WERI-Rb-1 (cell line): ENCODE measurements around the gene ZFHX3.

ENCODE experiments used
- DNase-seq: peaks from one replicate; pipeline ENCODE4 v3.0.0-alpha.2; 2020
- H3K27ac ChIP-seq: fragments of 250-450 bp; sonication (Bioruptor Pico); 2 replicates; pipeline ENCODE4 v1.5.1; 2020; ENCODE audit warnings: mild to moderate bottlenecking, moderate library complexity
- H3K27me3 ChIP-seq: fragments of 250-450 bp; sonication (Bioruptor Pico); 2 replicates; pipeline ENCODE4 v1.5.1; 2021; ENCODE audit warnings: mild to moderate bottlenecking, low read depth, moderate library complexity; ENCODE audit not compliant: insufficient read depth, severe bottlenecking
- H3K36me3 ChIP-seq: fragments of 250-450 bp; sonication (Bioruptor Pico); 2 replicates; pipeline ENCODE4 v1.5.1; 2020; ENCODE audit warnings: mild to moderate bottlenecking, moderate library complexity
- H3K4me3 ChIP-seq: 2 replicates; pipeline ENCODE4 v1.5.1; 2011; ENCODE audit warnings: low read depth, mild to moderate bottlenecking, control low read depth, low read length
- H3K9me3 ChIP-seq: fragments of 250-450 bp; sonication (Bioruptor Pico); 2 replicates; pipeline ENCODE4 v1.5.1; 2021; ENCODE audit warnings: mild to moderate bottlenecking, moderate library complexity; ENCODE audit not compliant: severe bottlenecking
- TF ChIP-seq, protein P1 (sequence below): IDR thresholded peaks from 2 replicates; pipeline ENCODE4 v1.5.1; 2011; ENCODE audit warnings: low read depth, mild to moderate bottlenecking, control low read depth, inconsistent platforms, low read length

The ZFHX3 gene

DNA sequence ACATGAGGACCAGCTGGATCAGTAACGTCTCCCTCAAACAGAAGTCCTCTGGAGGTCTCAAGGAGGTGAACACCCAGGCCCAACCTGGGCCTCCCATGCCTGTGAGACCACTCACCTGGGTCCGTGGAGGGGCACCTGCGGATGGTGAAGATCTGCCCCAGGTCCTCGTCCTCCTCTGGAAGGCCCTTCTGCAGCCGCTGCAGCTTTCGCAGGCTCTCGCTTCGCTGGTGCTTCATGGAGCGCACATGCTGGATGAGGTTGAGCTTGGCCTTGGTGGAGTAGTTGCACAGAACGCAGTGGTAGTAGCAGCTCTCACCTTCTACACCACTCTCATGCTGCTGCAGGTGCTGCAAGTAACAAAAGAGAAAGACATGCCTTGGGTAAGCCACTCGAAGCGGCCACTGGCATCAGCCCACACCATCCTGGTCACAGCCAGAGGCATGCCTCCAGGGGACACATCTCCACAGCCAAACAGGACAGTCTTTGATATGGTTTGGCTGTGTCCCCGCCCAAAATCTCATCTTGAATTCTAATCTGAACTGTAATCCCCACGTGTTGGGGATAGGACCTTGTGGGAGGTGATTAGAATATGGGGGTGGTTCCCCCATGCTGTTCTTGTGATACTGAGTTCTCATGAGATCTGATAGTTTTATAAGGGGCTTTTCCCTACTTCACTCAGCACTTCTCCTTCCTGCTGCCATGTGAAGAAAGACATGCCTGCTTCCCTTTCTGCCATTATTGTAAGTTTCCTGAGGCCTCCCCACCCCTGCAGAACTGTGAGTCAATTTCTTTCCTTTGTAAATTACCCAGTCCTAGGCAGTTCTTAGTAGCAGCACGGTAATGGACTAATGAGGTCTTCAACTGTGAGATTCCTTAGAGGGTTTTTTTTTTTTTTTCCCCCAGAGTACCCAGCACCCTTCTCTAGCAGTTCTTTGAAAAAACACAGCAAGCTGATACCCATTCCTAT is 158.0 kb downstream of the ZFHX3 start:
- Histone ChIP-seq H3K27ac (no peak overlapping the region), H3K9me3 (no peaks in the 10 kb centered on the region), H3K36me3 (peaks cover 36% of the 10 kb centered on the region), H3K4me3 (no peak overlapping the region), H3K27me3 (no peaks in the 10 kb centered on the region)
- DNase-seq: no peak
- TF ChIP-seq, protein P1, sequence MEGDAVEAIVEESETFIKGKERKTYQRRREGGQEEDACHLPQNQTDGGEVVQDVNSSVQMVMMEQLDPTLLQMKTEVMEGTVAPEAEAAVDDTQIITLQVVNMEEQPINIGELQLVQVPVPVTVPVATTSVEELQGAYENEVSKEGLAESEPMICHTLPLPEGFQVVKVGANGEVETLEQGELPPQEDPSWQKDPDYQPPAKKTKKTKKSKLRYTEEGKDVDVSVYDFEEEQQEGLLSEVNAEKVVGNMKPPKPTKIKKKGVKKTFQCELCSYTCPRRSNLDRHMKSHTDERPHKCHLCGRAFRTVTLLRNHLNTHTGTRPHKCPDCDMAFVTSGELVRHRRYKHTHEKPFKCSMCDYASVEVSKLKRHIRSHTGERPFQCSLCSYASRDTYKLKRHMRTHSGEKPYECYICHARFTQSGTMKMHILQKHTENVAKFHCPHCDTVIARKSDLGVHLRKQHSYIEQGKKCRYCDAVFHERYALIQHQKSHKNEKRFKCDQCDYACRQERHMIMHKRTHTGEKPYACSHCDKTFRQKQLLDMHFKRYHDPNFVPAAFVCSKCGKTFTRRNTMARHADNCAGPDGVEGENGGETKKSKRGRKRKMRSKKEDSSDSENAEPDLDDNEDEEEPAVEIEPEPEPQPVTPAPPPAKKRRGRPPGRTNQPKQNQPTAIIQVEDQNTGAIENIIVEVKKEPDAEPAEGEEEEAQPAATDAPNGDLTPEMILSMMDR: no peak

DNA sequence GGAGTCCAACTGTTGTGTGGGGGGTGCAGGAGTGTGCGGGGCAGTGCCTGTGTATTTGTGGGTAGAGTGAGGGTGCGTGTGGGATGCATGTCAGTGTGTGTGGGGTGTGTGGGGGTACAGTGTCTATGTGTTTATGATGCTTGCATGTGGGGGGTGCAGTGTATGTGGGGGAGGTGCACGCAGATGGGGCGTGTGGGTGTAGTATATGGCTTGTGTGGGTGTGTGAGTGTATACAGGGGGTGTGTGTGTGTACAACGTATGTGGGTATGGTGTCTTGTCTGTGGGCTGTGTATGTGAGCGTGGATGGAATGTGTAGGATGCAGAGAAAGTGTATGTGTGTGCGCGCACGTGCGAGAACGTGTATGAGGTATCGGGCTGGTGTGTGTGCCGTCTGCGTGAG is 160.4 kb downstream of the ZFHX3 start:
- Histone ChIP-seq H3K9me3 (no peaks in the 10 kb centered on the region), H3K4me3 (no peak overlapping the region), H3K27me3 (no peaks in the 10 kb centered on the region), H3K36me3 (peaks cover 46% of the 10 kb centered on the region), H3K27ac (no peak overlapping the region; the same call in 1 of the 2 replicates)
- no peak for DNase-seq
- TF ChIP-seq, protein P1: no peak

DNA sequence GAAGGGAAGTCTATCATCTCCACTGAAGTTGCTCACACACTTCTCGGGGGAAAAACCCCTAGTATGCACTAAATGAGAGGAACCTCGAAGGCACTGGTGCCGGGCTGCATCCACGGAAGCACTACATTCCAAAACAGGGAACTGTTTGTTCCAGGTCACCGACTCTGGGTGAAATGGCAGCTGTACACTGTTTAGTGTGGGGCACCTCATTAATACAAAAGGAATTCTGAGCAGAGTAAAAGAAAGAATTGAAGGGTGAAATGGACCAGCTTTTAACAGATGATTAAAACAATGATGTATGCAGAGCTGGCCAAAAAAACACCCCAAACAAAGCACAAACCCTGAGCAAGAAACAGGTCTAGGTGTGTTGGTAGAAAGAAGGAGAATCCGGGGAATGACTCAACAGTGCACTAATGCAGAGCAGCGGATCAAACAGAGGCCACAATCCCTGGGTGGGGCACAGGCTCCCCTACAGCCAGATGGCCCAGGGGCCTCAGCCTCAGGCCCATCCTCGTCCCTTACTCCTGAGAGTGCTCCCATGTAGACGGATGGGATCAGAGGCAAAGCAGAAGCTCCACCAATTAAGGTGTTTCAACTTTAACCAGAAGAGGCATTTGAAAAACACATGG is 161.5 kb downstream of the ZFHX3 start:
- no peaks in the 10 kb centered on the region for H3K9me3 ChIP-seq

DNA sequence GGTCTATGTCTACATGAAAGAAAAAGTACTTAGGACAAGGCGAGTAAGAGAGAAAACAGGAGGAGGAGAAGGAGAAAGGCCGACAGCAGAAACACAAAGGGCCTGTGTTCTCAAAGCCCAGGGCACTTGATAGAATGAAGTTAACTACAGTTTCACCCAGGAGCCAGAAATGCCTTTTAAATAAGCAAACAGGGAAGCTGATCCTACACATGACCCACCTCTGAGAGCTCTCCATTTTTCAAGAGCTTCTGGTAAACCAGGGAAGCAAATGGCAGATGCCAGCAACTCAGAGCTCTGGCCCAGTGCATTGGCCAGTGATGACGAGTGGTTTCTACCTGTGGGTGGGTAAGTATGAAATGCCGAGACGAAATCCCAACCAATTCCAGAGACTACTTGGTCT is 163.4 kb downstream of the ZFHX3 start:
- Histone ChIP-seq H3K27me3 (no peaks in the 10 kb centered on the region), H3K27ac (no peak overlapping the region), H3K36me3 (peaks cover 42% of the 10 kb centered on the region), H3K9me3 (no peaks in the 10 kb centered on the region), H3K4me3 (no peak overlapping the region)
- DNase-seq: no peak
- TF ChIP-seq, protein P1: no peak

More for the DNA sequence above, 161.5 kb downstream of the ZFHX3 start:
- peak overlapping the region; percentile 32 for H3K27ac ChIP-seq
- H3K4me3 ChIP-seq: no peak overlapping the region
- TF ChIP-seq, protein P1: no peak
- H3K27me3 ChIP-seq: no peaks in the 10 kb centered on the region
- peak; percentile 56 for DNase-seq
- H3K36me3 ChIP-seq: peaks cover 46% of the 10 kb centered on the region

DNA sequence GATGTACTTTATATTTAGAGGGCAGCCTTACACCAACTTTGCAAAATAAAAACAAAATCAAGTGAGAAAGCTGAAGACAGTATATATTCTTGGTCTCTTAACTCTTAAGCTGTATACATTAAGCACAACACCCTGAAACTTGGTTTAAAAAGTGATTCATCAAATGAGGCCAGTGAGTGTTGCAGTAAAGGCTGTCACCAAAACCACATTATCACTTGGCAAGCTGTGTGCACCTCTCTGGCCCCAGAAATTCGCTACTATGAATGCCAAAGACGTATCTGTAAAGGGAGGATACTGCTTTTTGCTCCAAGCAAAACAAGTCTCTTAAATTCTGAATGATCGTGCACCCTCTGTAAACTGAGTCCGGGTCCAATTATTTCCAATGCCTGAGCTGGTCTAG is 163.9 kb downstream of the ZFHX3 start:
- no peak for DNase-seq
- H3K36me3 ChIP-seq: peaks cover 40% of the 10 kb centered on the region

More for the DNA sequence above, 163.9 kb downstream of the ZFHX3 start:
- Histone ChIP-seq H3K4me3 (no peak overlapping the region), H3K27me3 (no peaks in the 10 kb centered on the region), H3K9me3 (no peaks in the 10 kb centered on the region), H3K27ac (no peak overlapping the region)
- TF ChIP-seq, protein P1: no peak
